GM10266 (cell line): ENCODE measurements around the gene TFRC.
"Not testable (repeated sequence)": the region's sequence is repeated elsewhere in the genome, so short reads cannot be mapped to it uniquely, and the experiment has no call there.

ENCODE experiments used
- DNase-seq: peaks from one replicate; pipeline ENCODE4 v3.0.0; 2012; ENCODE audit errors: extremely low spot score
- TF ChIP-seq, protein P1 (sequence below): IDR thresholded peaks from 2 replicates; pipeline ENCODE4 v1.5.1; 2012; ENCODE audit warnings: mild to moderate bottlenecking, low read depth; ENCODE audit not compliant: control insufficient read depth, insufficient read depth; ENCODE audit errors: missing control alignments

TFRC gene

DNA sequence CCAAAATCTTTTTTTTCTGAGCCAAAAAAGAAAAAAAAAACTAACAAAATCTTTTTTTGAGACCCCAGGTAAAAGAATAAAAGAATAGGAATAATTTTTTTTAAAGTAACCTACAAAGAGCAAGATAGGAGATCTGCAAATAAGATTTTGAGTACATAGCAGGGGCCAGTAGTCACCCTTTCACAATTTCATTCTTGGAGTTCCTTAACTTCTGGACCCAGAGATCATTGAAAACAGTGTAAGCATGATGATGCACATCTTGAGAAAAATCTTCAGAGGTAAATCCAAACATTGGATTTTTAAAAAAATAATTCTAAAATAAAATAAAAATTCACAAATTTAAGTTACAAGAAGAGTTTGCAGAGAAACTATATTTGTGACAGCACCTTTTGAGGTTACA, 18.8 kb downstream of the TFRC start:
- TF ChIP-seq, protein P1, sequence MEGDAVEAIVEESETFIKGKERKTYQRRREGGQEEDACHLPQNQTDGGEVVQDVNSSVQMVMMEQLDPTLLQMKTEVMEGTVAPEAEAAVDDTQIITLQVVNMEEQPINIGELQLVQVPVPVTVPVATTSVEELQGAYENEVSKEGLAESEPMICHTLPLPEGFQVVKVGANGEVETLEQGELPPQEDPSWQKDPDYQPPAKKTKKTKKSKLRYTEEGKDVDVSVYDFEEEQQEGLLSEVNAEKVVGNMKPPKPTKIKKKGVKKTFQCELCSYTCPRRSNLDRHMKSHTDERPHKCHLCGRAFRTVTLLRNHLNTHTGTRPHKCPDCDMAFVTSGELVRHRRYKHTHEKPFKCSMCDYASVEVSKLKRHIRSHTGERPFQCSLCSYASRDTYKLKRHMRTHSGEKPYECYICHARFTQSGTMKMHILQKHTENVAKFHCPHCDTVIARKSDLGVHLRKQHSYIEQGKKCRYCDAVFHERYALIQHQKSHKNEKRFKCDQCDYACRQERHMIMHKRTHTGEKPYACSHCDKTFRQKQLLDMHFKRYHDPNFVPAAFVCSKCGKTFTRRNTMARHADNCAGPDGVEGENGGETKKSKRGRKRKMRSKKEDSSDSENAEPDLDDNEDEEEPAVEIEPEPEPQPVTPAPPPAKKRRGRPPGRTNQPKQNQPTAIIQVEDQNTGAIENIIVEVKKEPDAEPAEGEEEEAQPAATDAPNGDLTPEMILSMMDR: no peak
- no peak for DNase-seq

DNA sequence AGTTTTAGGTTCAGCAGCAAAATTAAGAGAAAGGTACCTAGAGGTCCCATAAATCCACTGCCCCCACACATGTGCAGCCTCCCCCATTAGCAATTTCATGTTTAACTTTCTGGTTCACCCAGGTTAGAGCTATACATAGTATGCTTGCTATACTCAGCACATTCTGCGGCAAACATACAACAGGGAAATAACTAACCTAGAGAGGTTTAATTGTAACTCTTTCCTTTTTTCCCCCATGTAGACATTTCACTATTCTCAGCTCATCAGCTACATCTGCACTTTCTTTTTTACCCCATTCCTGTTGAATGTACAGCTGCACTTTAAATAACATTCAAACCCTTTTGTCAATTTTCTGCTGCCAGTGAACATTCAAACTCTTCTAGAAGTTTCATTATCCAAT, 21.1 kb downstream of the TFRC start:
- TF ChIP-seq, protein P1: no peak
- DNase-seq: no peak

DNA sequence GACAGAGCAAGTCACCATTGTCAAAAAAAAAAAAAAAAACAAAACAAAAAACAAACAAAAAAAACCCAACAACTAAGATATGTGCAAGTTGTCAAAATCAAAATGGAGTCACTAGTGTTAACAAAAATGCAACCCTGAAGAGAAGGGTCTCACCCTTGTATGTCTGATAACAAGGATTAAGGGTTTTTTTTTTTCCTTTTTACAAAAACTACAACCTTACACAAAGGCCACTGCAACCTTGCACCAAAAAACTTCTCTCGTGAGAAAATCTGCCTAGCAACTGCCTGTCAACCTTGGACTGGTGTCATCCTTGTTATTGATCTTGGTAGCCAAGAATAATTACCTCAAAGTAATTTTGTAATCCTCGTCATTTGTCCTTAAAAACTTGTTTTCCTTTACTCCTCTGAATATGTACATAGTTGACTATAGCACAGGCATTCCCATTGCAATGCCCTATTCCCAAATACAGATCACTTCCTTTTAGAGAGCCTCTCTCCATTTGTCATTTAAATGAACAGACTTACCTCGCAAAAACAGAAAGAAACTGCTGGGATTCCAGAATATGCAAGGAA, 24.0 kb downstream of the TFRC start:
- no peak for DNase-seq
- TF ChIP-seq, protein P1: no peak

DNA sequence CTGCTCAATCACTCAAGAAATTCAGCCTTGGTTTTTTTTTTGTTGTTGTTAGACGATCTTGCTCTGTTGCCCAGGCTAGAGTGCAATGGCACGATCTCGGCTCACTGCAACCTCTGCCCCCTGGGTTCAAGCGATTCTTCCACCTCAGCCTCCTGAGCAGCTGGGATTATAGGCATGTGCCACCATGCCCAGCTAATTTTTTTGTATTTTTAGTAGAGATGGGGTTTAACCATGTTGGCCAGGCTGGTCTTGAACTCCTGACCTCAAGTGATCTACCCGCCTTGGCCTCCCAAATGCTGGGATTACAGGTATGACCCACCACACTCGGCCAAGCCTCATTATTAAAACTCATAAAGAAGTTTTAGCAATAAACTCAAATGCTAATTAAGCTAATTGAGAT, 25.5 kb downstream of the TFRC start:
- not testable (repeated sequence) for DNase-seq

DNA sequence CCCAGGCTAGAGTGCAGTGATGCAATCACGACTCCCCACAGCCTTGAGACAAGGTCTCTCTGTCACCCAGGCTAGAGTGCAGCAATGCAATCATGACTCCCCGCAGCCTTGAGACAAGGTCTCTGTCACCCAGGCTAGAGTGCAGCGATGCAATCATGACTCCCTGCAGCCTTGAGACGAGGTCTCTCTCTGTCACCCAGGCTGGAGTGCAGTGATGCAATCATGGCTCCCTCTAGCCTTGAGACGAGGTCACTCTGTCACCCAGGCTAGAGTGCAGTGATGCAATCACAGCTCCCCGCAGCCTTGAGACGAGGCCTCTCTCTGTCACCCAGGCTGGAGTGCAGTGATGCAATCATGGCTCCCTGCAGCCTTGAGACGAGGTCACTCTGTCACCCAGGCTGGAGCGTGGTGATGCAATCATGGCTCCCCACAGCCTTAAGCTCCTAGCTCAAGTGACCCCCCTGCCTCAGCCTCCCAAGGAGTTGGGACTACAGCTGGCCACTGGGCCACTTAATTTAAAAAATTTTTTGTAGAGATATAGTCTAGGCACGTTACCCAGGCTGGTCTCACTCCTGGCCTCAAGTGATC, 26.1 kb downstream of the TFRC start:
- no peak for DNase-seq
- TF ChIP-seq, protein P1: no peak

DNA sequence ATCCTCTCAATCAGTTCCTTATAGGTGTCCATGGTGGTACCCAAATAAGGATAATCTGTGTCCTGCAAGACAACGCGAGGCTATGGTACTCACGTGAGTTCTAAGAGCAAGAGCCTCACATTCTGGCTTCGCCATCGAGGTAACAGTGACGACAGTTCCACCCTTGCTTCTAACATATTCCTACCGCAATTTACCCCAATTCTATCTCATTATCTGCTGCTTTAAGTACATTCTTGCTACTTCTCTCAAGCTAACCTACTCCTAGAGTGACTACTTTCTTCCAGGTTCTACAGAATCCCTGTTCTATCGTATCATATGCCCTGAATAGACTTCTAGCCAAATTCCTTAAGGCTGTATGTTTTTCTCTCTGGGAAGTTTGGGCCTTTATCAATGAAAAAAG, 26.6 kb downstream of the TFRC start:
- TF ChIP-seq, protein P1: no peak
- no peak for DNase-seq

DNA sequence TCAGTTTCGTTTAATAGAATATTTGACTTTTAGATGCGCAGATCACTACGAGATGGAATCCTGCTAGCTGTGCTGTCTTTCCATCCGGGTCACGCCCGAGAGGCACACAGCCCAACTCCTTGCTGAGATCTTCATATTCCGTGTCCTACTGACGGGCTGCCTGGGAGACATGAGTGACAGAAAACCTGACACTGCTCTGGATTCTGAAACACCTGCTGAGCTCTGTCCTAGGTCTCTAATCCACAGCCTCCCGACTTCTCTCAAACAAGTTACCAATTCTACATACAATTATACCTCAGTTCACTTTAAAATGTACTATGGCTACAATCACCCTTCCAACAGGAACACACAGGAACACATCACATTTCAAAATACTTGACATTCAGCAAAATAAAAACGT, 27.2 kb downstream of the TFRC start:
- DNase-seq: no peak
- TF ChIP-seq, protein P1: no peak

DNA sequence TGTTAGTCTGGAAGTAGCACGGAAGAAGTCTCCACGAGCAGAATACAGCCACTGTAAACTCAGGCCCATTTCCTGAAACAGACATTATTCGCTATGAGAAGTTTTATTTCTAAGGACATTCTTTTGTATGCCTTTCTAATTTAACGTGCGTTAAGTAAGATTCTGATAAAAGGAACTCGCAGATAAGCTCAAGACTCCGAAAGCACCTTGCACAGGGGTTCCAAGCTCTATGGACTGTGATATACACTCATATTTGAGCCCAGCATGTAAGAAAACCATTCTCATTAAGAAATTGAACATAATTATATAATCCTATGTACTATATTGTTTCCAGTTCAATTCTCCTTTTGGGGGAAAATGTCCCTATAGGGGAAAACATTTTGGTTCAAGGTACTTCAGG, 28.4 kb downstream of the TFRC start:
- TF ChIP-seq, protein P1: no peak
- DNase-seq: no peak
